ENCODE data around the gene ARL5C. TPM values are rescaled to one million over a fixed set of nuclear protein-coding genes. Genes with fewer than 3 reads are reported as not detected.

The ARL5C gene
- total RNA-seq, 1 experiment from 2014 or later = not detected

DNA sequence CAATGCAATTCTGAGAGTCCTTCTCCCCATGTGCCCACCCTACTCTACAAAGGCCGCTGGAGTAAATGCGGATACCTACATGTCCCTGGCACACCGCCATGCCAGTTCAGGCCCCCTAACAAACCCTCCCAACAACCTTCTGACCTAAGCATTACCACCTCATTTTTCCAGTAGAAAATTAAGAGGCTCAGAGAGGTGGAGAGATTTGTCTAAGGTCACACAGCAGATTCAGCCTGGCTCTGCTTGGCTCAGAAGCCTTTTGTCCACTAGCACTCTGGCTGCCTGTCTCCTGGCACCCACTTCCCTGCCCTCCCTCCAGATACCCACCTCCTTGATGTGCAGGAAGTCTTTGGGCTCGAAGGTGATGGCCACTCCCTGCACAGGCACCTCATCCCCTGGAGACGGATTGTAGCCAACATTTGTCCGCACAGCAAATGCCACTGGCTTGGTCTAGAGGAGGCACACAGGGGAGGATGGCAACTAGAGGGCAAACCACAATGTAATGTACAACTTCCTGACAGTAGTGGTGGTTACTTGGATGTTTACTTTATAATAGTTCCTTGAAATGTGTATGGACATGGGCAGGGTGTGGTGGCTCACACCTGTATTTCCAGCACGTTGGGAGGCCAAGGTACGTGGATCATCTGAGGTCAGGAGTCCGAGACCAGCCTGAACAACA is 21.3 kb upstream of the ARL5C start:
- Mint-ChIP-seq H3K36me3 (ENCODE audit: insufficient read depth, unreplicated experiment) (peaks cover 28% of the 10 kb centered on the region), H3K4me3 (ENCODE audit: low read depth, unreplicated experiment) (no peak overlapping the region), H3K27ac (ENCODE audit: unreplicated experiment) (no peak overlapping the region), H3K9me3 (ENCODE audit: low read depth, unreplicated experiment) (no peaks in the 10 kb centered on the region), H3K27me3 (ENCODE audit: unreplicated experiment) (no peaks in the 10 kb centered on the region), H3K4me1 (ENCODE audit: low read depth, unreplicated experiment) (no peaks in the 10 kb centered on the region)
- DNase-seq = peak; percentile 81
- intact Hi-C loops (cut with micrococcal nuclease; ENCODE audit: unreplicated experiment) = no loop called here
- CTCF ChIA-PET = interaction anchor here (0.6 to 2.3 kb wide), 6 partner anchors 8 to 1772 kb away, joined by 3 to 8 read pairs (median 5); no protein-coding TSS in a partner anchor
- BruUV-seq (replicated peaks) = no TSS peak
- TF ChIP-seq, protein P1, sequence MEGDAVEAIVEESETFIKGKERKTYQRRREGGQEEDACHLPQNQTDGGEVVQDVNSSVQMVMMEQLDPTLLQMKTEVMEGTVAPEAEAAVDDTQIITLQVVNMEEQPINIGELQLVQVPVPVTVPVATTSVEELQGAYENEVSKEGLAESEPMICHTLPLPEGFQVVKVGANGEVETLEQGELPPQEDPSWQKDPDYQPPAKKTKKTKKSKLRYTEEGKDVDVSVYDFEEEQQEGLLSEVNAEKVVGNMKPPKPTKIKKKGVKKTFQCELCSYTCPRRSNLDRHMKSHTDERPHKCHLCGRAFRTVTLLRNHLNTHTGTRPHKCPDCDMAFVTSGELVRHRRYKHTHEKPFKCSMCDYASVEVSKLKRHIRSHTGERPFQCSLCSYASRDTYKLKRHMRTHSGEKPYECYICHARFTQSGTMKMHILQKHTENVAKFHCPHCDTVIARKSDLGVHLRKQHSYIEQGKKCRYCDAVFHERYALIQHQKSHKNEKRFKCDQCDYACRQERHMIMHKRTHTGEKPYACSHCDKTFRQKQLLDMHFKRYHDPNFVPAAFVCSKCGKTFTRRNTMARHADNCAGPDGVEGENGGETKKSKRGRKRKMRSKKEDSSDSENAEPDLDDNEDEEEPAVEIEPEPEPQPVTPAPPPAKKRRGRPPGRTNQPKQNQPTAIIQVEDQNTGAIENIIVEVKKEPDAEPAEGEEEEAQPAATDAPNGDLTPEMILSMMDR (IDR thresholded peaks at IDR 0.05; ENCODE audit: unreplicated experiment) = no peak

DNA sequence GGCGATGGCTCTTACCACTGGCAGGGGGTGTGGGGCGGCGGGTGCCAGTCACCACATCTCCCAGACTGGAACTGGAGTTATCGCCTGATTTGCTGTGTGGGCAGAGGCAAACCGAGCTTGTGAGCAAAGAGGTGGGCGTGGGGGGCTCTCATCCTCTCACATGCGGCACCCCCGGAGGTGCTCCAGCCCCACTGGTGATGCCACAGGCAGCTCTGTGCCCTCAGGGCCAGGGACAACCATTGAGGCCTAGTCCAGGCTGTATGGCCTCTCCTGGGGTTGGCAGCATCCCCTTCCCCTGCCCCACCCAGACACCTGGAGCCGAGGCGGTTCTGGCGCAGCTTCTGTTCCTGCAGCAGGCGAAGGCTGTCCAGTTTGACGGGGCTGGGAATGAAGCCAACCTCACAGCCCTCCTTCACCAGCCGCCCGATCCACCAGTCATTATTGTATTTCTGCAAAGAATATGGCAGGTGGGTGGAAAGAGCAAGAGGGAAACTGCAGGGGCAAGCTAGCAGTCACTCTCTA is 20.6 kb upstream of the ARL5C start:
- intact Hi-C loops (cut with micrococcal nuclease; ENCODE audit: unreplicated experiment) = no loop called here
- no peak overlapping the region for H3K4me3 Mint-ChIP-seq (ENCODE audit: low read depth, unreplicated experiment)
- H3K36me3 Mint-ChIP-seq (ENCODE audit: insufficient read depth, unreplicated experiment) = peaks cover 28% of the 10 kb centered on the region
- no peak for DNase-seq
- TF ChIP-seq, protein P1 (IDR thresholded peaks at IDR 0.05; ENCODE audit: unreplicated experiment) = no peak
- H3K4me1 Mint-ChIP-seq (ENCODE audit: low read depth, unreplicated experiment) = no peaks in the 10 kb centered on the region
- no peaks in the 10 kb centered on the region for H3K9me3 Mint-ChIP-seq (ENCODE audit: low read depth, unreplicated experiment)
- BruUV-seq (replicated peaks) = no TSS peak
- no peaks in the 10 kb centered on the region for H3K27me3 Mint-ChIP-seq (ENCODE audit: unreplicated experiment)
- no peak overlapping the region for H3K27ac Mint-ChIP-seq (ENCODE audit: unreplicated experiment)
- CTCF ChIA-PET = interaction anchor here (0.5 to 2.3 kb wide), 10 partner anchors 9 to 1771 kb away, joined by 3 to 8 read pairs (median 4); partner anchors contain the start of genes CACNB1 and RPL19

DNA sequence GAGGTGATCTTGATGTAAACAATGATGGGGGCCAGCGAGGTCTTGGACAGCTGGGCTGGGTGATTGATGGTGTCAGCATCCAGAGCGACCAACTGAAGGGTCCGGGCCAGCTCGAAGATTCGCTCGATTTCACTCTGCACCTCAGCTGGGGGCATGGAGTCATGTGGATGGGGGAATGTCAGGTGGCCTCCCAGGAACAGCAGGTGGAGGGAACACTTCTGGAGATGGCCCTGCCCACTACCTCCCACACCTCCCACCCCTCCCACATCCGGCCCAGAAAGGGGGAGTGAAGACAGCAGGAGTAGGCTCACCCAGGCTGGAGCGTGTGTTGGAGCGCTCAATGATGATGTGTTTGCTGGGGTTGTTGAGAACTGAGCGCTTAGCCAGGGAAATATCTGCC is 17.8 kb upstream of the ARL5C start:
- CTCF ChIA-PET = interaction anchor here (0.6 to 3.3 kb wide), 11 partner anchors 9 to 596 kb away, joined by 3 to 14 read pairs (median 4); partner anchors contain the start of genes ARL5C and RPL19
- no TSS peak for BruUV-seq (replicated peaks)
- TF ChIP-seq, protein P1 (IDR thresholded peaks at IDR 0.05; ENCODE audit: unreplicated experiment) = peak; percentile 13
- no peak for DNase-seq
- Mint-ChIP-seq H3K27ac (ENCODE audit: unreplicated experiment) (no peak overlapping the region), H3K27me3 (ENCODE audit: unreplicated experiment) (no peaks in the 10 kb centered on the region), H3K4me3 (ENCODE audit: low read depth, unreplicated experiment) (no peak overlapping the region), H3K4me1 (ENCODE audit: low read depth, unreplicated experiment) (peaks cover 3% of the 10 kb centered on the region), H3K9me3 (ENCODE audit: low read depth, unreplicated experiment) (no peaks in the 10 kb centered on the region), H3K36me3 (ENCODE audit: insufficient read depth, unreplicated experiment) (peaks cover 29% of the 10 kb centered on the region)
- intact Hi-C loops (cut with micrococcal nuclease; ENCODE audit: unreplicated experiment) = no loop called here

DNA sequence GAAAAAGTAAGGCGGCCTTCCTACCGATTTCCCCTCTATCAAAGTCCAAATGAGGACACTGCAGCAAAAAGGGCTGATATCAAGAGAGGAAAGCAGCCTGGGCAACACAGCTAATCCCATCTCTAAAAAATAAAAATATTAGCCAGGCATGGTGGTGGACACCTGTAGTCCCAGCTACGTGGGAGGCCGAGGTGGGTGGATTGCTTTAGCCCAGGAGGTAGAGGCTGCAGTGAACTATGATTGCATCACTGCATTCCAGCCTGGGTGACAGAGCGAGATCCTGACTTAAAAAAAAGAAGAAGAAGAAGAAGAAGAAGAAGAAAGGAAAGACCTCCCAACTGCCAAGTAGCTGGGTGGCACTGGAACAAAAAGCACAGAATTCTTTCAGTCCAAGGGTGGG is 17.1 kb upstream of the ARL5C start:
- Mint-ChIP-seq H3K4me1 (ENCODE audit: low read depth, unreplicated experiment) (peaks cover 10% of the 10 kb centered on the region), H3K27me3 (ENCODE audit: unreplicated experiment) (no peaks in the 10 kb centered on the region), H3K9me3 (ENCODE audit: low read depth, unreplicated experiment) (no peaks in the 10 kb centered on the region), H3K36me3 (ENCODE audit: insufficient read depth, unreplicated experiment) (peaks cover 33% of the 10 kb centered on the region), H3K4me3 (ENCODE audit: low read depth, unreplicated experiment) (no peak overlapping the region), H3K27ac (ENCODE audit: unreplicated experiment) (no peak overlapping the region)
- intact Hi-C loops (cut with micrococcal nuclease; ENCODE audit: unreplicated experiment) = no loop called here
- TF ChIP-seq, protein P1 (IDR thresholded peaks at IDR 0.05; ENCODE audit: unreplicated experiment) = no peak
- BruUV-seq (replicated peaks) = no TSS peak
- DNase-seq = no peak
- CTCF ChIA-PET = interaction anchor here (0.6 to 3.3 kb wide), 9 partner anchors 8 to 239 kb away, joined by 3 to 14 read pairs (median 5); partner anchors contain the start of genes ARL5C and RPL19

Data from Calu3 (cell line).